ENCODE measurements around the gene AKAIN1. TPM values are rescaled to one million over a fixed set of nuclear protein-coding genes. Genes with fewer than 3 reads are reported as not detected.

Gene AKAIN1
- total and polyA plus RNA-seq, 4 donors, result not detected

GRCh38 chr18:5167831-5168230 lies 29.2 kb downstream of the AKAIN1 start:
- WGBS, 2 donors, result 46 to 55% methylated on average over 2 of the region's 2 CpGs
- no peaks in the 10 kb centered on the region for H3K36me3 ChIP-seq (ENCODE audit: control insufficient read depth in 1 of 2, insufficient read depth in 2 of 2, low read length in 1 of 2)
- no peak for DNase-seq
- H3K4me1 ChIP-seq (ENCODE audit: control insufficient read depth in 1 of 2, insufficient read depth in 2 of 2, low read length in 2 of 2), result no peaks in the 10 kb centered on the region
- intact Hi-C loops (cut with DNase I), result no loop called here
- H3K27ac ChIP-seq (ENCODE audit: low read depth in 1 of 2, low read length in 2 of 2), result no peak overlapping the region
- no peak overlapping the region for H3K4me3 ChIP-seq (ENCODE audit: low read length in 2 of 2)
- no peaks in the 10 kb centered on the region for H3K9me3 ChIP-seq (ENCODE audit: control insufficient read depth, low read length)
- no peaks in the 10 kb centered on the region for H3K27me3 ChIP-seq (ENCODE audit: control insufficient read depth in 1 of 2, insufficient read depth in 2 of 2, low read length in 1 of 2)
- ATAC-seq (ENCODE audit: low FRiP score), result no peak

GRCh38 chr18:5166606-5167280 lies 30.3 kb downstream of the AKAIN1 start:
- Histone ChIP-seq H3K4me3 (ENCODE audit: low read length in 2 of 2) (no peak overlapping the region), H3K4me1 (ENCODE audit: control insufficient read depth in 1 of 2, insufficient read depth in 2 of 2, low read length in 2 of 2) (no peaks in the 10 kb centered on the region), H3K27ac (ENCODE audit: low read depth in 1 of 2, low read length in 2 of 2) (no peak overlapping the region), H3K27me3 (ENCODE audit: control insufficient read depth in 1 of 2, insufficient read depth in 2 of 2, low read length in 1 of 2) (no peaks in the 10 kb centered on the region), H3K9me3 (ENCODE audit: control insufficient read depth, low read length) (no peaks in the 10 kb centered on the region), H3K36me3 (ENCODE audit: control insufficient read depth in 1 of 2, insufficient read depth in 2 of 2, low read length in 1 of 2) (no peaks in the 10 kb centered on the region)
- intact Hi-C loops (cut with DNase I), result no loop called here
- 18 to 26% methylated on average over 2 of the region's 2 CpGs for WGBS, 2 donors
- DNase-seq (no peak), ATAC-seq (ENCODE audit: low FRiP score) (no peak)

- intact Hi-C loops (cut with DNase I), result no loop called here
- ATAC-seq (ENCODE audit: low FRiP score), result no peak
These were observed 32.2 kb downstream of the AKAIN1 start for GRCh38 chr18:5164903-5165302.

GRCh38 chr18:5162111-5162510 lies 34.9 kb downstream of the AKAIN1 start:
- Histone ChIP-seq H3K4me3 (ENCODE audit: low read length in 2 of 2) (no peak overlapping the region), H3K36me3 (ENCODE audit: control insufficient read depth in 1 of 2, insufficient read depth in 2 of 2, low read length in 1 of 2) (no peaks in the 10 kb centered on the region), H3K4me1 (ENCODE audit: control insufficient read depth in 1 of 2, insufficient read depth in 2 of 2, low read length in 2 of 2) (no peaks in the 10 kb centered on the region), H3K9me3 (ENCODE audit: control insufficient read depth, low read length) (no peaks in the 10 kb centered on the region), H3K27ac (ENCODE audit: low read depth in 1 of 2, low read length in 2 of 2) (no peak overlapping the region), H3K27me3 (ENCODE audit: control insufficient read depth in 1 of 2, insufficient read depth in 2 of 2, low read length in 1 of 2) (no peaks in the 10 kb centered on the region)
- intact Hi-C loops (cut with DNase I), result no loop called here
- ATAC-seq (ENCODE audit: low FRiP score) (no peak), DNase-seq (no peak)

More at GRCh38 chr18:5164903-5165302, 32.2 kb downstream of the AKAIN1 start:
- H3K27ac ChIP-seq (ENCODE audit: low read depth in 1 of 2, low read length in 2 of 2), result no peak overlapping the region
- WGBS, 2 donors, result 52 to 62% methylated on average over 2 of the region's 2 CpGs
- H3K36me3 ChIP-seq (ENCODE audit: control insufficient read depth in 1 of 2, insufficient read depth in 2 of 2, low read length in 1 of 2), result no peaks in the 10 kb centered on the region
- DNase-seq, result no peak
- no peaks in the 10 kb centered on the region for H3K4me1 ChIP-seq (ENCODE audit: control insufficient read depth in 1 of 2, insufficient read depth in 2 of 2, low read length in 2 of 2)
- H3K4me3 ChIP-seq (ENCODE audit: low read length in 2 of 2), result no peak overlapping the region
- no peaks in the 10 kb centered on the region for H3K9me3 ChIP-seq (ENCODE audit: control insufficient read depth, low read length)
- H3K27me3 ChIP-seq (ENCODE audit: control insufficient read depth in 1 of 2, insufficient read depth in 2 of 2, low read length in 1 of 2), result no peaks in the 10 kb centered on the region

- intact Hi-C loops (cut with DNase I), result no loop called here
- Histone ChIP-seq H3K27me3 (ENCODE audit: control insufficient read depth in 1 of 2, insufficient read depth in 2 of 2, low read length in 1 of 2) (no peaks in the 10 kb centered on the region), H3K27ac (ENCODE audit: low read depth in 1 of 2, low read length in 2 of 2) (no peak overlapping the region), H3K9me3 (ENCODE audit: control insufficient read depth, low read length) (peaks cover 6% of the 10 kb centered on the region), H3K4me1 (ENCODE audit: control insufficient read depth in 1 of 2, insufficient read depth in 2 of 2, low read length in 2 of 2) (no peaks in the 10 kb centered on the region), H3K36me3 (ENCODE audit: control insufficient read depth in 1 of 2, insufficient read depth in 2 of 2, low read length in 1 of 2) (no peaks in the 10 kb centered on the region), H3K4me3 (ENCODE audit: low read length in 2 of 2) (no peak overlapping the region)
- ATAC-seq (ENCODE audit: low FRiP score) (no peak), DNase-seq (no peak)
- 0 to 6% methylated on average over 3 of the region's 3 CpGs for WGBS, 2 donors
These were observed 38.0 kb downstream of the AKAIN1 start for GRCh38 chr18:5159080-5159479.

GRCh38 chr18:5158587-5158986 lies 38.5 kb downstream of the AKAIN1 start:
- Histone ChIP-seq H3K4me1 (ENCODE audit: control insufficient read depth in 1 of 2, insufficient read depth in 2 of 2, low read length in 2 of 2) (no peaks in the 10 kb centered on the region), H3K4me3 (ENCODE audit: low read length in 2 of 2) (no peak overlapping the region), H3K27ac (ENCODE audit: low read depth in 1 of 2, low read length in 2 of 2) (no peak overlapping the region), H3K36me3 (ENCODE audit: control insufficient read depth in 1 of 2, insufficient read depth in 2 of 2, low read length in 1 of 2) (no peaks in the 10 kb centered on the region), H3K27me3 (ENCODE audit: control insufficient read depth in 1 of 2, insufficient read depth in 2 of 2, low read length in 1 of 2) (no peaks in the 10 kb centered on the region), H3K9me3 (ENCODE audit: control insufficient read depth, low read length) (peaks cover 6% of the 10 kb centered on the region)
- no peak for ATAC-seq (ENCODE audit: low FRiP score)
- 40 to 51% methylated on average over 2 of the region's 2 CpGs for WGBS, 2 donors
- intact Hi-C loops (cut with DNase I), result no loop called here
- DNase-seq, result no peak

GRCh38 chr18:5158172-5158571 lies 38.9 kb downstream of the AKAIN1 start:
- ATAC-seq (ENCODE audit: low FRiP score), result no peak
- intact Hi-C loops (cut with DNase I), result no loop called here
- WGBS, 2 donors, result 15 to 34% methylated on average over 3 of the region's 3 CpGs
- H3K27ac ChIP-seq (ENCODE audit: low read depth in 1 of 2, low read length in 2 of 2), result no peak overlapping the region
- DNase-seq, result no peak
- H3K9me3 ChIP-seq (ENCODE audit: control insufficient read depth, low read length), result peaks cover 6% of the 10 kb centered on the region
- H3K4me3 ChIP-seq (ENCODE audit: low read length in 2 of 2), result no peak overlapping the region
- no peaks in the 10 kb centered on the region for H3K27me3 ChIP-seq (ENCODE audit: control insufficient read depth in 1 of 2, insufficient read depth in 2 of 2, low read length in 1 of 2)
- no peaks in the 10 kb centered on the region for H3K4me1 ChIP-seq (ENCODE audit: control insufficient read depth in 1 of 2, insufficient read depth in 2 of 2, low read length in 2 of 2)
- no peaks in the 10 kb centered on the region for H3K36me3 ChIP-seq (ENCODE audit: control insufficient read depth in 1 of 2, insufficient read depth in 2 of 2, low read length in 1 of 2)

GRCh38 chr18:5155907-5156287 lies 41.2 kb downstream of the AKAIN1 start:
- H3K27me3 ChIP-seq (ENCODE audit: control insufficient read depth in 1 of 2, insufficient read depth in 2 of 2, low read length in 1 of 2), result no peaks in the 10 kb centered on the region
- 51 to 58% methylated on average over 5 of the region's 5 CpGs for WGBS, 2 donors
- DNase-seq (no peak), ATAC-seq (ENCODE audit: low FRiP score) (no peak)
- peaks cover 6% of the 10 kb centered on the region for H3K9me3 ChIP-seq (ENCODE audit: control insufficient read depth, low read length)
- H3K36me3 ChIP-seq (ENCODE audit: control insufficient read depth in 1 of 2, insufficient read depth in 2 of 2, low read length in 1 of 2), result no peaks in the 10 kb centered on the region
- no peak overlapping the region for H3K4me3 ChIP-seq (ENCODE audit: low read length in 2 of 2)
- intact Hi-C loops (cut with DNase I), result no loop called here
- no peaks in the 10 kb centered on the region for H3K4me1 ChIP-seq (ENCODE audit: control insufficient read depth in 1 of 2, insufficient read depth in 2 of 2, low read length in 2 of 2)
- no peak overlapping the region for H3K27ac ChIP-seq (ENCODE audit: low read depth in 1 of 2, low read length in 2 of 2)

- no peaks in the 10 kb centered on the region for H3K27me3 ChIP-seq (ENCODE audit: control insufficient read depth in 1 of 2, insufficient read depth in 2 of 2, low read length in 1 of 2)
- peaks cover 6% of the 10 kb centered on the region for H3K9me3 ChIP-seq (ENCODE audit: control insufficient read depth, low read length)
- no peak for ATAC-seq (ENCODE audit: low FRiP score)
- WGBS, 2 donors, result 73 to 81% methylated on average over 17 of the region's 17 CpGs
- intact Hi-C loops (cut with DNase I), result no loop called here
- H3K4me3 ChIP-seq (ENCODE audit: low read length in 2 of 2), result no peak overlapping the region
- no peaks in the 10 kb centered on the region for H3K4me1 ChIP-seq (ENCODE audit: control insufficient read depth in 1 of 2, insufficient read depth in 2 of 2, low read length in 2 of 2)
- no peak overlapping the region for H3K27ac ChIP-seq (ENCODE audit: low read depth in 1 of 2, low read length in 2 of 2)
- no peaks in the 10 kb centered on the region for H3K36me3 ChIP-seq (ENCODE audit: control insufficient read depth in 1 of 2, insufficient read depth in 2 of 2, low read length in 1 of 2)
- DNase-seq, result no peak
These were observed 41.7 kb downstream of the AKAIN1 start for GRCh38 chr18:5155218-5155906.

Data from aorta (tissue), 5 donors.